ENCODE data around the gene ARPC5L.

DNA sequence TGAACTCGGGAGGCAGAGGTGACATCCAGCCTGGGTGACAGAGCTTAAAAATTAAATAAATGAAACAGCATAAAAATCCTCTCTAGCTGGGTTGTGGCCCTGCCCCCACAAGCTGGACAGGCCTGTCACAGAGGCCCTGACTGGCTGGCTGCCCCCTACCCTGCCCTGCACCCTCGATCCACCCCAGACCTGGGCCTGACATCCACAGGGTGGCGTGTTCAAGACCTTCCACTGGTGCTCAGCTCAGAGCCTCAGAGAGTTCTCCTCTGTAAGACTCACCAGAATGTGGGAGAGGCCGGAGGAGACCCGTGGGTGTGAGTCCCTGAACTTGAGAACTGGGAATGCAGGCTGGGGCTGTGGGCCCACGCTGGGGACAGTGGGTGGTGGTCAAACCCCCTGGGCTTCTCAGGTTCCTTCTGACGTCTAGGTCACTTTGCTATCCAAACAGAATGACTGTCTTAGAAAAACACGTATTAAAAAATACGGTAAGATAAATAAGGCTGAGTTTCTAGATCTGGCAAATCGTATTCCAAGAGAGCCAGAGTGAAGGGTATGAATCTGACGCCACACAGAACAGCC is 18.4 kb upstream of the ARPC5L start:
- TF ChIP-seq POLR2A (IDR thresholded peaks at IDR 0.05) (no peak), CTCF (IDR thresholded peaks at IDR 0.05) (no peak)

Data from right lobe of liver (tissue), 4 donors.